B cell (primary cell): ENCODE measurements around the gene NPPA. TPM values are rescaled to one million over a fixed set of nuclear protein-coding genes. Genes with fewer than 3 reads are reported as not detected.

Source experiments
- ATAC-seq: fragments of 200-7000 bp; cut with Tn5 transposase; one replicate; pipeline ENCODE4 v1.10.0; 2021; ENCODE audit warnings: low read depth, mild to moderate bottlenecking, moderate number of reproducible peaks, moderate library complexity
- CTCF ChIA-PET: fragments of 350-600 bp; sonication (Branson Sonifier 250); formaldehyde crosslinking; loops from one replicate; lab custom pipeline; 2021; ENCODE audit warnings: antibody characterized with exemption, inconsistent platforms; lab: Charles Lee
- POLR2A ChIA-PET: fragments of 350-600 bp; sonication (Branson Sonifier 250); formaldehyde crosslinking; loops from one replicate; lab custom pipeline; 2021; ENCODE audit warnings: antibody characterized with exemption; lab: Charles Lee
- DNase-seq: peaks from one replicate; pipeline ENCODE4 v3.0.0; 2013
- H2AFZ ChIP-seq: 2 replicates; pipeline ENCODE4 v1.6.1; 2012; ENCODE audit warnings: mild to moderate bottlenecking, low read depth, low read length; ENCODE audit not compliant: insufficient read depth, poor library complexity, severe bottlenecking
- H3K27ac ChIP-seq, 2 donors: 1 replicate in 1 of 2; 2 replicates in 1 of 2; pipeline ENCODE4 v1.5.1; 2012 to 2013; ENCODE audit warnings: low read length in 2 of 2, mild to moderate bottlenecking in 2 of 2, moderate library complexity in 1 of 2
- H3K27me3 ChIP-seq, 4 experiments: fragments of 200-600 bp in 1 of 4; sonication (generic) in 1 of 4; replicated peaks in 1 of 4; 1 replicate in 2 of 4; 2 replicates in 2 of 4; pipeline versions ENCODE4 v1.6.1 to v1.7.0; 2013 to 2016; ENCODE audit warnings: low read length in 3 of 4, mild to moderate bottlenecking in 2 of 4, mixed read lengths in 1 of 4, moderate library complexity in 1 of 4; ENCODE audit not compliant: insufficient read depth in 4 of 4, control insufficient read depth in 3 of 4; ENCODE audit errors: control extremely low read depth in 1 of 4
- H3K36me3 ChIP-seq, 2 experiments: replicated peaks in 1 of 2; 1 replicate in 1 of 2; 2 replicates in 1 of 2; pipeline versions ENCODE4 v1.6.1 to v1.7.1; 2013; ENCODE audit warnings: low read length in 1 of 2; ENCODE audit not compliant: insufficient read depth in 2 of 2, control insufficient read depth in 1 of 2; ENCODE audit errors: control extremely low read depth in 1 of 2, extremely low read depth in 1 of 2
- H3K4me1 ChIP-seq, 2 donors: fragments of 200-600 bp in 1 of 2; sonication (generic) in 1 of 2; 1 replicate in 1 of 2; 2 replicates in 1 of 2; pipeline versions ENCODE4 v1.5.1 to v1.6.1; 2013 to 2017; ENCODE audit warnings: low read length in 2 of 2; ENCODE audit not compliant: control insufficient read depth in 2 of 2, insufficient read depth in 2 of 2
- H3K4me2 ChIP-seq: replicated peaks from 2 replicates; pipeline ENCODE3; 2012; ENCODE audit warnings: mild to moderate bottlenecking, low read depth, low read length; ENCODE audit not compliant: poor library complexity, severe bottlenecking
- H3K4me3 ChIP-seq, 5 experiments: fragments of 200-600 bp in 1 of 5; sonication (generic) in 1 of 5; 1 replicate in 3 of 5; 2 replicates in 2 of 5; pipeline versions ENCODE4 v1.5.1 to v1.7.0; 2011 to 2016; ENCODE audit warnings: low read length in 4 of 5, mild to moderate bottlenecking in 4 of 5, low read depth in 2 of 5, control low read depth in 1 of 5, moderate library complexity in 1 of 5; ENCODE audit not compliant: insufficient read depth in 1 of 5; ENCODE audit errors: control extremely low read depth in 1 of 5, extremely low read depth in 1 of 5
- H3K79me2 ChIP-seq: fragments of 200-600 bp; sonication (generic); one replicate; pipeline ENCODE4 v1.6.0; 2016; ENCODE audit warnings: low read length; ENCODE audit not compliant: control insufficient read depth, insufficient read depth
- H3K9ac ChIP-seq: fragments of 200-600 bp; sonication (generic); 2 replicates; pipeline ENCODE4 v1.6.1; 2017; ENCODE audit warnings: mild to moderate bottlenecking, low read length, moderate library complexity
- H3K9me3 ChIP-seq, 3 donors: one replicate each; pipeline versions ENCODE4 v1.6.1 to v1.7.1; 2013; ENCODE audit warnings: low read length in 2 of 3; ENCODE audit not compliant: control insufficient read depth in 2 of 3, insufficient read depth in 1 of 3; ENCODE audit errors: control extremely low read depth in 1 of 3
- H4K20me1 ChIP-seq: 2 replicates; pipeline ENCODE4 v1.6.0; 2012; ENCODE audit warnings: mild to moderate bottlenecking, low read length; ENCODE audit not compliant: insufficient read depth, control insufficient read depth, poor library complexity, severe bottlenecking
- H3K27ac Mint-ChIP-seq: one replicate; pipeline ENCODE4 v1.8.0; 2021; ENCODE audit warnings: mixed read lengths
- H3K27me3 Mint-ChIP-seq: one replicate; pipeline ENCODE4 v1.8.0; 2021; ENCODE audit warnings: mixed read lengths
- H3K4me1 Mint-ChIP-seq: one replicate; pipeline ENCODE4 v1.8.0; 2021; ENCODE audit warnings: mixed read lengths
- H3K4me3 Mint-ChIP-seq: one replicate; pipeline ENCODE4 v1.8.0; 2021; ENCODE audit warnings: mixed read lengths
- H3K9me3 Mint-ChIP-seq: one replicate; pipeline ENCODE4 v1.8.0; 2022; ENCODE audit warnings: mixed read lengths; ENCODE audit not compliant: insufficient read depth
- CTCF ChIP-seq: fragments of 200-600 bp; IDR thresholded peaks from one replicate; pipeline ENCODE4 v1.8.0; 2022; ENCODE audit warnings: antibody characterized with exemption, mild to moderate bottlenecking
- EZH2 ChIP-seq: IDR thresholded peaks from 2 replicates; pipeline ENCODE4 v1.6.1; 2012; ENCODE audit warnings: borderline replicate concordance, low read depth, mild to moderate bottlenecking, moderate library complexity, low read length; ENCODE audit not compliant: insufficient read depth, poor library complexity, severe bottlenecking
- WGBS: methylation state at CpG from one replicate; pipeline ENCODE4 v1.1.5; 2013; ENCODE audit warnings: missing lambda C conversion rate; ENCODE audit not compliant: insufficient coverage; 5-methylcytosine and 5-hydroxymethylcytosine counted together
- intact Hi-C: fragments of 100-400 bp; cut with micrococcal nuclease; formaldehyde crosslinking; loops from one replicate; pipeline ENCODE4 v1.10.0; 2022
- polyA plus RNA-seq: library from polyadenylated mRNA; depleted of rRNA; stranded (reverse); fragments of >200 nt; gene quantifications from 2 replicates; pipeline ENCODE4 v1.2.3, GENCODE V29; 2012
- total RNA-seq, 2 donors: library from RNA; stranded (reverse); fragments of 120-200 nt in 1 of 2; gene quantifications; 1 replicate in 1 of 2; 2 replicates in 1 of 2; pipeline versions ENCODE4 v1.2.3 to v1.2.4, GENCODE V29; 2013 to 2022

Gene NPPA
- total and polyA plus RNA-seq, 2 donors (not counting 1 experiment from before 2014, with no cell fraction given), result not detected

GRCh38 chr1:11860587-11860986, 13.0 kb upstream of the NPPA start:
- Mint-ChIP-seq H3K9me3 (no peaks in the 10 kb centered on the region), H3K4me1 (no peaks in the 10 kb centered on the region), H3K27ac (no peak overlapping the region), H3K27me3 (peaks cover 46% of the 10 kb centered on the region), H3K4me3 (no peak overlapping the region)
- Histone ChIP-seq H3K79me2 (no peaks in the 10 kb centered on the region), H3K4me3 (no peak overlapping the region), H3K4me2 (no peak overlapping the region), H3K9me3 (peaks cover 0 to 16% (median 0%) of the 10 kb centered on the region in 3 donors), H3K4me1 (peaks cover 0 to 10% of the 10 kb centered on the region in 2 donors), H3K9ac (no peak overlapping the region), H3K27me3 (peaks cover 0 to 61% (median 17%) of the 10 kb centered on the region in 4 experiments), H2AFZ (no peak overlapping the region), H3K36me3 (no peaks in the 10 kb centered on the region), H4K20me1 (no peaks in the 10 kb centered on the region), H3K27ac (no peak overlapping the region)
- POLR2A ChIA-PET, result no interaction called here
- DNase-seq (no peak), ATAC-seq (no peak)
- 82% methylated on average over 1 of the region's 1 CpG for WGBS
- TF ChIP-seq CTCF, result no peak
- TF ChIP-seq EZH2, result no peak
- intact Hi-C loops, result no loop called here
- CTCF ChIA-PET, result no interaction called here

GRCh38 chr1:11860083-11860482, 12.5 kb upstream of the NPPA start:
- peaks cover 0 to 10% of the 10 kb centered on the region in 2 donors for H3K4me1 ChIP-seq
- no peak overlapping the region for H3K27ac ChIP-seq
- H3K9me3 ChIP-seq, result peaks cover 0 to 16% (median 0%) of the 10 kb centered on the region in 3 donors
- no peak overlapping the region for H3K27ac Mint-ChIP-seq
- CTCF ChIA-PET, result no interaction called here
- H3K36me3 ChIP-seq, result no peaks in the 10 kb centered on the region
- no peak for DNase-seq
- no peak overlapping the region for H3K4me3 Mint-ChIP-seq
- H3K27me3 Mint-ChIP-seq, result peaks cover 46% of the 10 kb centered on the region
- no CpG with 5 or more reads among the region's 2 CpGs for WGBS
- H3K79me2 ChIP-seq, result no peaks in the 10 kb centered on the region
- TF ChIP-seq CTCF (no peak), EZH2 (no peak)
- H3K4me2 ChIP-seq, result no peak overlapping the region
- H2AFZ ChIP-seq, result no peak overlapping the region
- no peaks in the 10 kb centered on the region for H3K4me1 Mint-ChIP-seq
- H3K9me3 Mint-ChIP-seq, result no peaks in the 10 kb centered on the region
- no peak for ATAC-seq
- no peak overlapping the region for H3K9ac ChIP-seq
- POLR2A ChIA-PET, result no interaction called here
- no peak overlapping the region for H3K4me3 ChIP-seq
- intact Hi-C loops, result no loop called here
- H3K27me3 ChIP-seq, result peaks cover 0 to 61% (median 17%) of the 10 kb centered on the region in 4 experiments
- H4K20me1 ChIP-seq, result no peaks in the 10 kb centered on the region
